ENCODE measurements around the gene RRP8. TPM values are rescaled to one million over a fixed set of nuclear protein-coding genes. Genes with fewer than 3 reads are reported as not detected.

RRP8 gene
- total and polyA plus RNA-seq, 2 experiments from 2014 or later = 15.3 to 26.1 TPM

GRCh38 chr11:6629892-6630631 lies 26.6 kb upstream of the RRP8 start:
- no peak overlapping the region for H2AFZ ChIP-seq
- no peak overlapping the region for H3K27ac ChIP-seq
- peak; percentile 45 for DNase-seq (ENCODE audit: low spot score)
- no peak for TF ChIP-seq CTCF (IDR thresholded peaks at IDR 0.05; ENCODE audit: poor library complexity)
- no peak for TF ChIP-seq EZH2 (IDR thresholded peaks at IDR 0.05; ENCODE audit: borderline replicate concordance)
- no peak for TF ChIP-seq EZH2phosphoT487 (IDR thresholded peaks at IDR 0.05; ENCODE audit: low read depth, severe bottlenecking, unreplicated experiment)
- peaks cover 8% of the 10 kb centered on the region for H3K27me3 ChIP-seq
- no peaks in the 10 kb centered on the region for H3K9me2 ChIP-seq (replicated peaks; ENCODE audit: insufficient read depth)
- H3K4me1 ChIP-seq (ENCODE audit: insufficient read depth) = no peaks in the 10 kb centered on the region
- H4K20me1 ChIP-seq (ENCODE audit: insufficient read depth, poor library complexity, severe bottlenecking) = no peaks in the 10 kb centered on the region
- no peak overlapping the region for H3K4me3 ChIP-seq
- H3K4me2 ChIP-seq = peak overlapping the region; percentile 70
- WGBS (ENCODE audit: low lambda C conversion rate, missing lambda C conversion rate) = 52% methylated on average over 89 of the region's 102 CpGs
- H3K9me3 ChIP-seq (ENCODE audit: low read depth) = no peaks in the 10 kb centered on the region
- H3K36me3 ChIP-seq (replicated peaks; ENCODE audit: insufficient read depth, low read depth) = no peaks in the 10 kb centered on the region
- H3K79me2 ChIP-seq = no peaks in the 10 kb centered on the region

- Histone ChIP-seq H3K9me2 (replicated peaks; ENCODE audit: insufficient read depth) (no peaks in the 10 kb centered on the region), H3K27me3 (peaks cover 8% of the 10 kb centered on the region), H4K20me1 (ENCODE audit: insufficient read depth, poor library complexity, severe bottlenecking) (no peaks in the 10 kb centered on the region), H3K27ac (no peak overlapping the region), H3K36me3 (replicated peaks; ENCODE audit: insufficient read depth, low read depth) (no peaks in the 10 kb centered on the region), H3K4me2 (no peak overlapping the region), H3K9me3 (ENCODE audit: low read depth) (no peaks in the 10 kb centered on the region), H2AFZ (no peak overlapping the region), H3K4me3 (no peak overlapping the region), H3K4me1 (ENCODE audit: insufficient read depth) (no peaks in the 10 kb centered on the region), H3K79me2 (no peaks in the 10 kb centered on the region)
- no peak for DNase-seq (ENCODE audit: low spot score)
- 95% methylated on average over 24 of the region's 24 CpGs for WGBS (ENCODE audit: low lambda C conversion rate, missing lambda C conversion rate)
- TF ChIP-seq EZH2 (IDR thresholded peaks at IDR 0.05; ENCODE audit: borderline replicate concordance) (no peak), CTCF (IDR thresholded peaks at IDR 0.05; ENCODE audit: poor library complexity) (no peak), EZH2phosphoT487 (IDR thresholded peaks at IDR 0.05; ENCODE audit: low read depth, severe bottlenecking, unreplicated experiment) (no peak)
Measured at GRCh38 chr11:6629573-6629891, 26.1 kb upstream of the RRP8 start.

GRCh38 chr11:6628526-6628925 lies 25.1 kb upstream of the RRP8 start:
- no peak overlapping the region for H3K4me3 ChIP-seq
- H4K20me1 ChIP-seq (ENCODE audit: insufficient read depth, poor library complexity, severe bottlenecking) = no peaks in the 10 kb centered on the region
- peaks cover 8% of the 10 kb centered on the region for H3K27me3 ChIP-seq
- H2AFZ ChIP-seq = no peak overlapping the region
- no peaks in the 10 kb centered on the region for H3K36me3 ChIP-seq (replicated peaks; ENCODE audit: insufficient read depth, low read depth)
- H3K9me3 ChIP-seq (ENCODE audit: low read depth) = no peaks in the 10 kb centered on the region
- H3K79me2 ChIP-seq = no peaks in the 10 kb centered on the region
- H3K4me1 ChIP-seq (ENCODE audit: insufficient read depth) = no peaks in the 10 kb centered on the region
- H3K27ac ChIP-seq = no peak overlapping the region
- no peak for DNase-seq (ENCODE audit: low spot score)
- TF ChIP-seq EZH2phosphoT487 (IDR thresholded peaks at IDR 0.05; ENCODE audit: low read depth, severe bottlenecking, unreplicated experiment) (no peak), EZH2 (IDR thresholded peaks at IDR 0.05; ENCODE audit: borderline replicate concordance) (no peak), CTCF (IDR thresholded peaks at IDR 0.05; ENCODE audit: poor library complexity) (no peak)
- WGBS (ENCODE audit: low lambda C conversion rate, missing lambda C conversion rate) = 97% methylated on average over 4 of the region's 4 CpGs
- no peak overlapping the region for H3K4me2 ChIP-seq
- H3K9me2 ChIP-seq (replicated peaks; ENCODE audit: insufficient read depth) = no peaks in the 10 kb centered on the region
